Mucosa of descending colon (tissue), 3 donors: ENCODE measurements around the gene ALKBH4. TPM values are rescaled to one million over a fixed set of nuclear protein-coding genes. Genes with fewer than 3 reads are reported as not detected.

Source experiments
- ATAC-seq: fragments of 200-7000 bp; cut with Tn5 transposase; one replicate; pipeline ENCODE4 v1.9.1; 2020; ENCODE audit warnings: mild to moderate bottlenecking, moderate library complexity
- DNase-seq, 3 donors: peaks; one replicate each; pipeline ENCODE4 v3.0.0-alpha.2; 2020
- H3K36me3 ChIP-seq: fragments of 200-600 bp; one replicate; pipeline ENCODE4 v1.8.0; 2021; ENCODE audit warnings: low read depth, mild to moderate bottlenecking
- H3K4me1 ChIP-seq: fragments of 200-600 bp; one replicate; pipeline ENCODE4 v1.8.0; 2021; ENCODE audit warnings: low read depth, mild to moderate bottlenecking
- H3K4me3 ChIP-seq: fragments of 200-600 bp; one replicate; pipeline ENCODE4 v1.8.0; 2021; ENCODE audit warnings: mild to moderate bottlenecking
- H3K9me3 ChIP-seq: fragments of 200-600 bp; one replicate; pipeline ENCODE4 v1.8.0; 2021; ENCODE audit warnings: mild to moderate bottlenecking
- CTCF ChIP-seq: fragments of 200-600 bp; IDR thresholded peaks from one replicate; pipeline ENCODE4 v1.8.0; 2022; ENCODE audit warnings: antibody characterized with exemption, mild to moderate bottlenecking
- intact Hi-C, 2 donors: fragments of 100-400 bp; cut with DNase I in 1 of 2; cut with micrococcal nuclease in 1 of 2; formaldehyde crosslinking; loops; one replicate each; pipeline versions ENCODE4 v1.11.0 to v1.11.1; 2022; cut with DNase I, micrococcal nuclease
- total RNA-seq, 3 donors: library from RNA; stranded (reverse); fragmentation: NEBNext Ultra II Directional in 2 of 3; extraction: Animal tissue kit (Norgen Biotek cat#: 25700) in 2 of 3; gene quantifications; one replicate each; pipeline versions ENCODE4 v1.2.1 to v1.2.4, GENCODE V29; 2021 to 2023
- donor health status: DM: no; HTN: no; CAD: no; lungs with moderate emphysema.
- donor health status: DM: no; HTN: no; CAD: no.
- donor health status: DM: no; HTN: yes; CAD: no.

The ALKBH4 gene
- total RNA-seq, 3 donors from 2014 or later: 8.4 to 11.1 (median 10.0) TPM

DNA sequence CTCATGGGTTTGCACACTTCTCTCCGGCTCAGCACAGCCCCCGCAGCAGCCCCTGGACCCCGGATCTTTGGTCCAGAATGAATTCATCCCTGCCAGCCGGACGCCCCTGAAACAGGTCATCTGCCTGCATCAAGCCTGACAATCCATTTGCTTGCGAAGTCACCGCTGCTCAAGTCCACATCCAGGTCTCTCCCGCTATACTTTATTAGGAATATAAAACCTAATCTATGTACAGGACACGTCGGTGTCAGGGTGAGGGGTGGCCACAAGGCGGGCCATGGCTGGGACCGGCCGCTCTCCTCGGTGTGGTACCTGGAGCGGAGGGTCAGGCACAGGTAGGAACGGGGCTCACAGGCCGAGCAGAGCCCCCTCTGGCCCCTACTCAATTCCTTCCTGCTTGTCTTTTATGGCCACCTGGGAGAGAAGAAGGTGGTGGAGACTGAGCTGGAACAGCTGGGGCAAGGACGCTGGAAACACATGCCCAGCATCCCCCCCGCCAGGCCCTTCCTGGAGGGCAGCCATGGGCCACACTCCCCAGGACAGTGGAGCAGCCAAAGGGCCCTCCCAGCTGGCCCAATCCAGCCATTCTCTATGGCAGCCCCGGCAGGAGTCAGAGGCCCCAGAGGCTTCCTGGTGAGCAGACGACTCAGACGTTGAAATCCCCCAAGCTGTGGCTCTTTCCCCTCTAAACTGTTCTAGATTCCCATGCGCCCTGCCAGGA lies 8.8 kb upstream of the ALKBH4 start:
- DNase-seq (peak; percentile 1 to 31 (median 23)), ATAC-seq (no peak)
- Histone ChIP-seq H3K36me3 (no peaks in the 10 kb centered on the region), H3K4me3 (no peak overlapping the region), H3K4me1 (peaks cover 11% of the 10 kb centered on the region), H3K9me3 (no peaks in the 10 kb centered on the region)
- TF ChIP-seq CTCF: no peak
- intact Hi-C loops: no loop called here

GRCh38 chr7:102472126-102473041 lies 7.7 kb upstream of the ALKBH4 start:
- ATAC-seq: no peak
- Histone ChIP-seq H3K36me3 (no peaks in the 10 kb centered on the region), H3K9me3 (no peaks in the 10 kb centered on the region), H3K4me1 (peaks cover 11% of the 10 kb centered on the region), H3K4me3 (no peak overlapping the region)
- TF ChIP-seq CTCF: no peak
- DNase-seq: peak in 2 of 3 donors; percentile 26 to 48
- intact Hi-C loops: no loop called here

GRCh38 chr7:102471791-102472125 lies 7.1 kb upstream of the ALKBH4 start:
- no peaks in the 10 kb centered on the region for H3K36me3 ChIP-seq
- H3K4me3 ChIP-seq: no peak overlapping the region
- H3K9me3 ChIP-seq: no peaks in the 10 kb centered on the region
- ATAC-seq: no peak
- peaks cover 11% of the 10 kb centered on the region for H3K4me1 ChIP-seq
- intact Hi-C loops: no loop called here
- DNase-seq: peak in 1 of 3 donors; percentile 42
- TF ChIP-seq CTCF: no peak

DNA sequence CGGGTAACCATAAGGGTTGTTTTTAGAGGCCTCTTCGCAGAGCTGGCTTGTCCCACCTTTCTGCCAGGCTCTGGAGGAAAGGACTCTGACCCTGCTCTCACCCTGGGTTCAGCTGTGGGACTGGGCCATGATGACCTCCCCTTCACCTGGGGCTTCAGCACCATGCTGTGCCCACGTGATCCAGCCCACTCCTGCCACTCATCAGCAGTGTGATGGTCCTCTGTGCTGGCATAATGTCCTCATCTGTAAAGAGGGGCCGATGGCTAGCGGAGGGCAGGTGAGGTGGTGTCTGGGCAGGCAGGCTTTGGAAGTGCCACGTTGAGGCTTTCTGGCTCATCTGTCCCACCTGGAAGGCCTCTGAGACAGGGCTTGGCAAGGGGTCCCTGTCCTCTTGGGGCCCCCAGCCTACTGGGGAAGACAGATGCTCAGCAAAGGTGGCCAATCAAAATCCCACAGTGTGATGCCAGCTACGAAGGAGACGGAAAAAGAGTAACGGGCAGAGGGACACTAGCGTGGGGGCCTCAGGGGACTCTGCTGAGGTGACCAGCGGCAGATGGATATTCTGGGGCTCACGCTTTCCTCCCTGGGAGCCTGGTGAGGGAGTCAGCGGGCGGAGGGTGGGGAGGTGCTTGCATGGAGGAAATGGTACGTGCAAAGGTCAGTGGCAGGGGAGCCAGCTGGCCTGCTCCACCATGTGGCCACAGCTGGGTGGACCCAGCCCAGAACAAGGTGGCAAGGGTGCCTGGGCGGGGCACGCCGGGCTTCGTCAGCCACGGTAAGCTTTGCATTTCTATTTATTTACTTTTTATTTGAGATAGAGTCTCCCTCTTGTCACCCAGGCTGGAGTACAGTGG lies 5.5 kb upstream of the ALKBH4 start:
- Histone ChIP-seq H3K4me1 (peaks cover 11% of the 10 kb centered on the region), H3K36me3 (no peaks in the 10 kb centered on the region), H3K9me3 (no peaks in the 10 kb centered on the region), H3K4me3 (no peak overlapping the region)
- no peak for TF ChIP-seq CTCF
- ATAC-seq (peak; percentile 91), DNase-seq (peak; percentile 86 to 89 (median 87))
- intact Hi-C loops: no loop called here

- no peak for TF ChIP-seq CTCF
- intact Hi-C loops: no loop called here
- ATAC-seq (no peak), DNase-seq (peak in 2 of 3 donors; percentile 33 to 48)
- H3K4me1 ChIP-seq: peaks cover 11% of the 10 kb centered on the region
- H3K9me3 ChIP-seq: no peaks in the 10 kb centered on the region
- no peaks in the 10 kb centered on the region for H3K36me3 ChIP-seq
- H3K4me3 ChIP-seq: no peak overlapping the region
Measured at GRCh38 chr7:102469351-102469971, 4.8 kb upstream of the ALKBH4 start.
